ENCODE measurements around the gene PRB3.

The PRB3 gene

GRCh38 chr12:11269607-11270006 lies at the start of gene PRB3:
Gene PRB3, minus strand, starts transcription at chr12:11269707. Its CDS starts 38 bp downstream, at chr12:11269669.
- no peak for DNase-seq

- DNase-seq, result no peak
Measured at GRCh38 chr12:11310336-11310735, 40.8 kb upstream of the PRB3 start, which contains the start of gene PRB4. Gene PRB4, minus strand, starts transcription at chr12:11310436. Its CDS starts 38 bp downstream, at chr12:11310398.

GRCh38 chr12:11307143-11307542 lies 37.6 kb upstream of the PRB3 start:
- no peak for DNase-seq

- no peak for DNase-seq
Measured at GRCh38 chr12:11273449-11273848, 3.9 kb upstream of the PRB3 start.

- DNase-seq, result no peak
Measured at GRCh38 chr12:11264501-11264900, 5.0 kb downstream of the PRB3 start.

GRCh38 chr12:11246489-11246888 lies 23.0 kb downstream of the PRB3 start:
- no peak for DNase-seq

- no peak for DNase-seq
Measured at GRCh38 chr12:11242656-11243055, 26.9 kb downstream of the PRB3 start.

- no peak for DNase-seq
Measured at GRCh38 chr12:11240348-11240930, 29.1 kb downstream of the PRB3 start.

- no peak for DNase-seq
Measured at GRCh38 chr12:11238275-11238674, 31.2 kb downstream of the PRB3 start.

- DNase-seq, result no peak
Measured at GRCh38 chr12:11233532-11233931, 36.0 kb downstream of the PRB3 start.

GRCh38 chr12:11228296-11228879 lies 41.1 kb downstream of the PRB3 start:
- DNase-seq, result no peak

- DNase-seq, result no peak
Measured at GRCh38 chr12:11227373-11227772, 42.1 kb downstream of the PRB3 start.

Measured in KG1 (cell line).